HEK293 (cell line): Measurements from ENCODE around the gene CCDC190.

ENCODE experiments used
- CTCF ChIP-seq: fragments of 450-650 bp; formaldehyde crosslinking; IDR thresholded peaks from 2 replicates; pipeline ENCODE4 v1.5.1; 2016; ENCODE audit warnings: missing biosample characterization, missing genetic modification characterization
- PRDM1 ChIP-seq: fragments of 450-650 bp; formaldehyde crosslinking; IDR thresholded peaks from 2 replicates; pipeline ENCODE4; 2016; ENCODE audit warnings: missing biosample characterization, missing genetic modification characterization
- ZNF660 ChIP-seq: fragments of 450-650 bp; IDR thresholded peaks from 2 replicates; pipeline ENCODE4 v1.5.1; 2018; ENCODE audit warnings: missing biosample characterization, mild to moderate bottlenecking, missing genetic modification characterization

- TF ChIP-seq CTCF (tag by site-specific recombination) (no peak), PRDM1 (tag by site-specific recombination) (no peak), ZNF660 (tag by site-specific recombination) (no peak)
These were observed 15.8 kb upstream of the CCDC190 start for GRCh38 chr1:162876751-162877150.
